DND-41 (cell line): ENCODE measurements around the gene GLE1.
"Not testable (repeated sequence)": the region's sequence is repeated elsewhere in the genome, so short reads cannot be mapped to it uniquely, and the experiment has no call there.

Experiments
- CTCF ChIP-seq: IDR thresholded peaks from 2 replicates; pipeline ENCODE4 v1.5.1; 2012; ENCODE audit warnings: borderline replicate concordance, low read length, moderate library complexity, mild to moderate bottlenecking; ENCODE audit not compliant: poor library complexity, severe bottlenecking; ENCODE audit errors: extremely low read depth
- EZH2 ChIP-seq: IDR thresholded peaks from 3 replicates; pipeline ENCODE4 v1.6.1; 2012; ENCODE audit warnings: borderline replicate concordance, low read depth, mild to moderate bottlenecking, moderate library complexity, low read length, inconsistent platforms; ENCODE audit not compliant: severe bottlenecking

GRCh38 chr9:128585155-128585554 lies 80.6 kb downstream of the GLE1 start:
- not testable (repeated sequence) for TF ChIP-seq CTCF, EZH2
